HG03025 (cell line): ENCODE results near the gene CCDC85B.

ENCODE experiments used
- ATAC-seq: cut with Tn5 transposase; IDR thresholded peaks from one replicate; pipeline ENCODE4 v1.9.1; 2021; ENCODE audit warnings: mild to moderate bottlenecking, moderate library complexity; ENCODE audit not compliant: unreplicated experiment, low FRiP score

CCDC85B gene

GRCh38 chr11:65925397-65925796 is 34.9 kb downstream of the CCDC85B start:
- ATAC-seq, result no peak

- no peak for ATAC-seq
Measured at GRCh38 chr11:65927904-65928397, 37.5 kb downstream of the CCDC85B start.

GRCh38 chr11:65928667-65929066 is 38.2 kb downstream of the CCDC85B start:
- ATAC-seq, result no peak

- no peak for ATAC-seq
Measured at GRCh38 chr11:65931773-65932557, 41.5 kb downstream of the CCDC85B start.

- ATAC-seq, result no peak
Measured at GRCh38 chr11:65932558-65932919, 42.1 kb downstream of the CCDC85B start.

GRCh38 chr11:65934014-65934413 is 43.5 kb downstream of the CCDC85B start:
- ATAC-seq, result no peak

- ATAC-seq, result no peak
Measured at GRCh38 chr11:65937766-65938165, 47.3 kb downstream of the CCDC85B start.
